ENCODE results near the gene SLAMF6. TPM values are rescaled to one million over a fixed set of nuclear protein-coding genes. Genes with fewer than 3 reads are reported as not detected.

SLAMF6 gene
- polyA plus RNA-seq, 1 donor: 0.31 TPM

Other genes with a start within 250 kb of the SLAMF6 start
- 45.3 TPM for gene PEX19, start 238.1 kb downstream of the SLAMF6 start, polyA plus RNA-seq (ENCODE audit: insufficient read length)
- gene COPA, start 180.0 kb downstream of the SLAMF6 start, polyA plus RNA-seq (ENCODE audit: insufficient read length): 122 TPM
- 108 TPM for gene NCSTN, start 179.9 kb downstream of the SLAMF6 start, polyA plus RNA-seq (ENCODE audit: insufficient read length)
- 1.5 TPM for gene NHLH1, start 156.2 kb downstream of the SLAMF6 start, polyA plus RNA-seq (ENCODE audit: insufficient read length)
- gene VANGL2, start 122.7 kb downstream of the SLAMF6 start, polyA plus RNA-seq (ENCODE audit: insufficient read length): 11.0 TPM
- gene CD84, start 56.2 kb upstream of the SLAMF6 start, polyA plus RNA-seq (ENCODE audit: insufficient read length): 3.2 TPM
- not detected for gene SLAMF1, start 123.8 kb upstream of the SLAMF6 start, polyA plus RNA-seq (ENCODE audit: insufficient read length)
- 2.1 TPM for gene CD48, start 188.6 kb upstream of the SLAMF6 start, polyA plus RNA-seq (ENCODE audit: insufficient read length)
- gene SLAMF7, start 216.0 kb upstream of the SLAMF6 start, polyA plus RNA-seq (ENCODE audit: insufficient read length): 0.71 TPM